GM21529 (cell line): ENCODE results near the gene RXFP2.

Source experiments
- ATAC-seq: cut with Tn5 transposase; IDR thresholded peaks from one replicate; pipeline ENCODE4 v1.9.1; 2021; ENCODE audit not compliant: unreplicated experiment

The RXFP2 gene

GRCh38 chr13:31765138-31765785, 25.9 kb downstream of the RXFP2 start:
- ATAC-seq, result no peak

DNA sequence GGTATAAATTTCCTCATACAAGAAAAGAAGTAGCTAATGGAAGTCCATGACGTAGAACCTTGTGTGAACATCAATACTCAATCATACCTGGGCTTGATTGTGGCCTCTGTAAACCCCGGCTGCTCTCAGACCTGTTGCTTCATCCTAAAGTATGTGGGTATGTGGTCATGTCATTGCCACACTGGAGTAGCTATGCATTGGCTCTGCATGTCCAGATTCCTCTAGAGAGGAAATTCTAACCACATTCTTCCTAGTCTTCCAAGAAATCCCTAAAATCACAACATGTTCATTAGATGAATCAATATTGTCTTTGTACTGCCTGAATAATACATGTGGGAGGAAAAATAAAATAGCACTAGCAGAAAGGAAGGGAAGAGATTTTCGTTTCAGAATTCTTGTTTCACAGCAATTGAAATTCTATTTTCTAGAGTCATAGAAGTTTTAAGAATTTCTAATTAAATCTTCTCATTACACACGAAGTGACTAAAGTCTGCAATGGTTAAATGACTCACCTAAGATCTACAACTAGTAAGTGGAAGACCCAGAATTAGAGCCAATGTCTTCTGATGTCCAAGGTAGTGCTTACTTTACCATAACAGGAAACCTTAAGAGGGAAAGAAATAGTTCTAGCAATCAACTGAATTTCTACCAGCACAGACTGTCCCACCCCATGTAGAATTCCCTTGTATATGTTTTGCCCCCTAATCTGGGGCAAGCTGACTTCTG, 28.0 kb downstream of the RXFP2 start:
- ATAC-seq, result no peak

- no peak for ATAC-seq
Measured at GRCh38 chr13:31768351-31768750, 29.0 kb downstream of the RXFP2 start.

DNA sequence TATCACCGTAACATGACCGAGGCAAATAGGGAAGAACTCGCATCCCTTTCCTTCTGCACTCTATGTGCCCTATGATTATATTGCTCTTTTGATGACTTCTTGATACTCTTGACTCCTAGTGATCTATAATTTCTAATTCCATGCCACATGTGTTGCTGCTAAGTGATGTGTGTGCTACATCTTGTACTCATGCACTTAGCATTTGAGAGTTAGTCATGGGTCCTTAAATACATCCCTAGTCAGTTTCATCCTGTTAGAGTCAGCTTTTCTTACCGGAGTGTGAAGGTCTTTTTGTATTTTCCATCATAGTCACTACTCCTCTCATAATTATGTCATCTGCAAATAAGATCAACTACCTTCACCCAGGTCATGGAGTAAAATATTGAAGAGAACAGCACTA, 30.2 kb downstream of the RXFP2 start:
- ATAC-seq, result no peak

DNA sequence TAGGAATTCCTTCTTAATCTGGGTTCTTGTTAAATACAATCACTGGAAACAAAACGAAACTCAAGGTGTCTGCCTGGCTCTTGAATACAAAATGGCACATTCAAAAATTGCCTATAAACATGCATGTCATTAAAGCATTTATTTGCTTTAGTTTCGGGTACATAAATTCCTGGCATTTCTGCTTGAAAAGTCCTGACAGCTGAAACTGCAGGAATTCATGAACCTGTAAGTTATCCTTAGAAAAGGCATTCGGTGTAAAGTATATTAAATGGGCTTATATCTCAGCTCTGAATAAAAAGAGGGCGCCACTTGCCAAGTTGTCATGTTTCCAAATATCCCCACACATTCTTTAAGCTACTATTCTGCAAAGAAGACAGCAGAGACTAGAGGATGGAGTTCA, 32.9 kb downstream of the RXFP2 start:
- ATAC-seq, result no peak

- ATAC-seq, result no peak
Measured at GRCh38 chr13:31773538-31773937, 34.2 kb downstream of the RXFP2 start.

DNA sequence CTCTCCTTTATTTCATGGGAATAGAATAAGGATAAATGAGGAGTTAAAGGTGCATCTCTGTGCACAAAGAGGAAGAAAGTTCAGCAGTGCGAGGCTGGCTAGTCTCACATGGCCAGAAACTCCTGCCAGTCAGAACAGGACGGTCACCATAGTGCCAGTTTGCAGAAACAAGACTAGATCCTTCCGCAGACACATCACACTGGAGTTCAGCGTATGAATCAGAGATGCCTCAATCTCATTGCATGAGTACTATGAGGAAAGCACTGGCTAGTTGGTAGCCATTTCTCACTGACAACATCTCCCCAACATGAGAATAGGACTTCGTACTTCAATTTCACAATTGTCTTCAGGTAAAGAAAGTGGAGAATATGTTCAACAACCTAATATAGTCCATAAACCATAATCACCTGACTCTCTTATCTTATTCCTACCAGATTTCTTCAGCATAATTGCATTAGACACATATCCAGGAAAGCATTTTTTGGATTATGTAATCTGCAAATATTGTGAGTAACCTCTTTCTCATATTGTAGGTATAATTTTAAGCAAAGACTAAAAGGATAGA, 34.9 kb downstream of the RXFP2 start:
- ATAC-seq, result no peak

GRCh38 chr13:31775148-31775547, 35.8 kb downstream of the RXFP2 start:
- no peak for ATAC-seq

- no peak for ATAC-seq
Measured at GRCh38 chr13:31775686-31776085, 36.4 kb downstream of the RXFP2 start.

DNA sequence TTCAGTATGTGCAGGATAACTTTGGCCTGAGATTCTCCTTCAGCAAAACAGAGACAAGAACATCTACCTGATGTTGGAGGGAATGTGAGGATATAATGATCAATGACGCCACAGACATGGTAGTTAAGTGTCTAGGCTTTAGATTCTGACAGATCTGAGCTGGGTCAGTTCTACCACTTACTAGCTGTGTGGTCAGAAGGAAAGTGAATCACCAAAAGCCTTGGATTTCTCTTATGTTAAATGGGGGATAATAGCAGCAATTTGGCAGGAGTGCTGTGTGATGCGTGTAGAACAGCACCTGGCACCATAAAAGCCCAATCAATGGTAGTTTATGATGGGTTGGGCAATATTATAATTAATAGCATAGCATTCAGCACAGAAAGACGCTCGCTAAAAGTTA, 41.7 kb downstream of the RXFP2 start:
- no peak for ATAC-seq

GRCh38 chr13:31786011-31786410, 46.7 kb downstream of the RXFP2 start:
- no peak for ATAC-seq

DNA sequence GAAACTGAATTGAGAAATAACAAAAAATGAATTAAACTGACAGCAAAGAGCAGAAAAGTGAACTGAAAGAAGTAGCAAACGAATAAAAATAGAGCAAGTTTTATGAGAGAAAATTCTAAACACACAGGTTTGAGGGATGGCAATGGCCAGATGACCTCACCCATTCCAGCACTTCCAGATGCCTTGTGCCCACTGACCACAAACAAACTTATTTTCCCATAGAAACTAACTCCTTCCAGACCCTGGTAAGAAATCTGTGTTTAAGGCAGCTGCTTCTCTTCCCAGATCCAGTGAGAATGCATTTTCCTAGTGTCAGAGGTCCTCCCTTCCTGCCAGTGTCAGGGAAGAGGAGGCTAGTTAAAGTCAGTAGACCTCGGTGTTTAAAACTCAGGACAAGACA, 51.7 kb downstream of the RXFP2 start:
- no peak for ATAC-seq

- ATAC-seq, result no peak
Measured at GRCh38 chr13:31793246-31793645, 53.9 kb downstream of the RXFP2 start.

- ATAC-seq, result no peak
Measured at GRCh38 chr13:31794452-31794851, 55.1 kb downstream of the RXFP2 start.

- no peak for ATAC-seq
Measured at GRCh38 chr13:31797154-31797775, 57.9 kb downstream of the RXFP2 start.

DNA sequence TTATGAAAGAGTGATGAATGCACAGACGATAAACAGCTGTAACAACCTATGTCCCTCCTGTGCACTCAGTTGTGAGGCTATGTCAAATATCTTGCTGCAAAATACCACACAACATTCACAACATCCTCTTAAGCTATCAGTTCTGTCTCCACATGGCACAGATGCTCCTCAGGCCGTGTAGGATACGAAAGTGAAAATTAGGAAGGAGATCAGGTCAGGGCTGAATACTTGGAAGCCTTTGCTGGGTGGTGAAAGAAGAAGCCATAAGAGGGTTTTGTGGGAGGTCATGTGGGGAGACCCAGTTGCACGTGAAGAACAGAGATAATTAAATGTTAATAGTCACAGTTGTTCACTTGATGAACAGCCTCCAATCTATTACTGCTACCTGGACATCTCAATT, 58.9 kb downstream of the RXFP2 start:
- no peak for ATAC-seq

GRCh38 chr13:31801088-31801487, 61.8 kb downstream of the RXFP2 start:
- ATAC-seq, result no peak

DNA sequence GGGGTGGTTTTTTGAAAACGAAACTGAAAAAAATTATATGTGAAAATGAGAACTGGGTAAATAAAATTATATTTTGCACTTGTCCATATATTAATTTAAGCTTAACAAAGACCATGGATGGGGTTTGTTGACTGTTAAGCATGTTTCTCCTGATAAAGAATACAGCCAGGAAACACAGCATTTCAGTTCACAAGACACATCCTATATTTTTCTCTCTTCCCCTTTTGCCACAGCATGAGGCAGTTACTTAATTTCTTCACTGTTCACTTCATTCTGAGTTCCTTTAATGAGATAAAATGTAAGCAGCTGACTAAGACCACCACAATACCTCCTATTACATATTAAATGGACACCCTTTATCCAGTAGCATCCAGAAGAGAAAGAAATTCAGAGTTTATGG, 64.0 kb downstream of the RXFP2 start:
- ATAC-seq, result no peak

DNA sequence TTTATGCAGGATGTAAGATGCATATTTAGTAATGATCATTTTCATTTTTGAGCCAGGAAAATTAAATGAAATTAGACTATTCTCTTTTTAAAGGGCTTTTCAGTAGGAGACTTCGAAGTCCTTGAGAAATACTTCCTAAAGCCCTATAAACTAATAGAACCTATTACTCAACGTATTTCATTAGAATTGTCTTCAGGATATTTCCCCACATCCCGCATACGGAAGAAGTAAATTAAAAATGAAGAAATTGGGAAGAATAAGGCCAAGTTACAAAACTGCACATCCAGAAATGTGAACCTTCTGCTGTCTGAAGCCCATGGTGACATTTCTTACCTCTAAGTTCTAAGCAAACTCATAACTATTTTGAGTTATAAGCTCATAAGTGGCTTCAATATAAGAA, 66.5 kb downstream of the RXFP2 start:
- no peak for ATAC-seq

DNA sequence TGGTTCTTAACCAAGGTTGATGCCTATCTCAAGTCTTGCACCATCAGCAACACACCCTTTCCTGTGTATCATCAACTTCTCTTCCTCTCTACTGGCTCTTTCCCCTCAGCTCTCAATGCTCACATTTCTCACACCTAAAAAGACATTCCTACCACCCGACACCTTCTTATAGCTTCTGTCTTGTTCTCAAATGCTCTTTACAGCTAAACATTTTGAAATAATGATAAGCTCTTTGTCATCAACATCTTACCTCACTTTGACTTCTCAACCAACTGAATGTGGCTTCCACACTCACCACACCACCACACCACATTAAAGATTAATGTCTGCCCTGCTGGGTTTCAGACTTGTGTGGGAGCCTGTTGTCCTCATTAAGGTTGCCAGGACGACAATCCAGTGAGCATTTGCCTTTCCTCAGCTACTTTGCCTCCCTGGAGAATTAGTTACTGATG, 67.8 kb downstream of the RXFP2 start:
- no peak for ATAC-seq

DNA sequence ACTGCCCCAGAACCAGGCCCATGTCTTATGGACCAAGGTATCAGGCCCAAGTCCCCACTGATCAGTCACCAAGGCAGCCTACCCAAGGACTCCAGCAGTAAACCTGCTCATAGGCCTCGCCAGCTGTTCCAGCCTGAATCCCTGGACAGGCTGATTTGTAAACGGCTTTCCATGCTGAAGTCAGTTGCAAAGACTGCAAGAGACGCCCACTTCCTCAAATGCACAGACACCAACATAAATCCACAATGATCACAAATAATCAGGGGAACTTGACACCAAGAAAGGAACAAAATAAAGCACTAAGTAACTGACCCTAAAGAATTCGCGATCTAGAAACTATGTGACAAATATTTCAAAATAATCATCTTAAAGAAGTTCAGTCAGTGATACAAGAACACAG, 75.2 kb downstream of the RXFP2 start:
- no peak for ATAC-seq
